GM19328 (cell line): ENCODE results near the gene PCDHB13.

Experiments used
- ATAC-seq: cut with Tn5 transposase; IDR thresholded peaks from one replicate; pipeline ENCODE4 v1.9.1; 2021; ENCODE audit warnings: mild to moderate bottlenecking, moderate library complexity; ENCODE audit not compliant: unreplicated experiment

PCDHB13 gene

DNA sequence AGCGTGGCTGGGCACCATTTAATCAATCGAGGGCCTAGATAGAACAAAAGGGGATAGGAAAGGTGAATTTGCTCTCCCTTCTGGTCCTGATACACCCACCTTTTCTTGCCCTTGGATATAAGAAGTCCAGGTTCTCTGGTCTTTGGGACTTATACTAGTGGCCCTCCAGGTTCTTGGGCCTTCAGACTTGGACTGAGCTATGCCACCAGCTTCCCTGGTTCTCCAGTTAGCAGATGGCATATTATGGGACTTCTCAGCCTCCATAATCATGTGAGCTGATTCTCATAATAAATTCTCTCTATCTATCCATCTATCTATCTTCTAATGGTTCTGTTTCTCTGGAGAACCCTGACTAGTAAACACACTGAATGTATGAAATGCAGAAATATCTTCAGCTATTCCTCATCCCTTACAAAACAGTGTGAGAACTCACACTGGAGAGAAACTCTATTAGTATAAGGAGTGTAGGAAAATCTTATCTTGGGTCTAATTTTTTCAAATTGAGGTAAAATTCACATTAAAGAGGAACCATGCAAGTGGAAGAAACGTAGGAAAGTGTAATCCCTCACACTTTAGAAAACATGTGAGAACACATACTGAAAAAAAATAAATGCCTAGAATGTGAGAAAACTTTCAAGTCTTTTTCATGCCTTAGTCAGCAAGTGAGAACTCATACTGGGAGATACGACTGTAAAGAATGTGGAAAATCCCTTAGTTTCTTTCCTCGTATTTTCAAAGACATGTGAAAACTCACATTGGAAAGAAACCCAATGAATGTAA lies 46.9 kb downstream of the PCDHB13 start:
- ATAC-seq: no peak

DNA sequence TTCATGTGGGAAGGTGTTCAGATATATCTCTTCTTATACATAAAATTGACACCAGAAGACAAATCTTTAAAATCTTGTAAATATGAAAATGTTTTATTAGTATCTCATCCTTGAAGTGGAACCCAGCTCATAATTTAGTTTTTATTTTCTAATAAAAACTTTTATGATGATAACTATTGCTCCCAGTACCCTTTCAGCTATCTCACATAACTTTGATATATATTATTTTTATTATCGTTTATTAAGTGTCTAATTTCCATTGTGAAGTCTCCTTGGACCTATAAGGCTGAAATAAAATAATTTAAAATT lies 47.5 kb downstream of the PCDHB13 start:
- no peak for ATAC-seq
